Stimulated activated CD4-positive, alpha-beta T cell treated with anti-CD3 and anti-CD28 coated beads, Interleukin-1b, Interleukin-23, amount 100 ng/mL, for 48 hours (primary cell): Measurements from ENCODE around the gene MOBP.

ENCODE experiments used
- DNase-seq: peaks from one replicate; pipeline ENCODE4 v3.0.0-alpha.2; 2020

The MOBP gene

GRCh38 chr3:39501059-39501458 is 33.6 kb downstream of the MOBP start:
- DNase-seq, result no peak

- DNase-seq, result no peak
These were observed 34.7 kb downstream of the MOBP start for GRCh38 chr3:39501968-39502837.

- DNase-seq, result no peak
These were observed 35.3 kb downstream of the MOBP start for GRCh38 chr3:39502838-39503145.

GRCh38 chr3:39505866-39506742 is 38.6 kb downstream of the MOBP start:
- DNase-seq, result no peak

GRCh38 chr3:39506863-39507262 is 39.4 kb downstream of the MOBP start:
- DNase-seq, result no peak

- DNase-seq, result no peak
These were observed 46.4 kb downstream of the MOBP start for GRCh38 chr3:39513791-39514369.

GRCh38 chr3:39515681-39516441 is 48.4 kb downstream of the MOBP start:
- no peak for DNase-seq

- no peak for DNase-seq
These were observed 51.6 kb downstream of the MOBP start for GRCh38 chr3:39519103-39519502.

- no peak for DNase-seq
These were observed 52.2 kb downstream of the MOBP start for GRCh38 chr3:39519554-39520288.

GRCh38 chr3:39521456-39521855 is 54.0 kb downstream of the MOBP start:
- no peak for DNase-seq

- no peak for DNase-seq
These were observed 56.6 kb downstream of the MOBP start for GRCh38 chr3:39524107-39524506.

GRCh38 chr3:39528844-39529243 is 61.4 kb downstream of the MOBP start:
- DNase-seq, result no peak

- DNase-seq, result no peak
These were observed 62.1 kb downstream of the MOBP start for GRCh38 chr3:39529577-39529976.

GRCh38 chr3:39531066-39531465 is 63.6 kb downstream of the MOBP start:
- DNase-seq, result no peak

GRCh38 chr3:39531665-39532064 is 64.2 kb downstream of the MOBP start:
- no peak for DNase-seq

GRCh38 chr3:39532777-39533176 is 65.3 kb downstream of the MOBP start:
- DNase-seq, result no peak

- no peak for DNase-seq
These were observed 65.7 kb downstream of the MOBP start for GRCh38 chr3:39533226-39533625.

GRCh38 chr3:39540162-39540921 is 72.9 kb downstream of the MOBP start:
- DNase-seq, result no peak

- no peak for DNase-seq
These were observed 74.0 kb downstream of the MOBP start for GRCh38 chr3:39541442-39541841.

- DNase-seq, result no peak
These were observed 74.4 kb downstream of the MOBP start for GRCh38 chr3:39541917-39542329.

GRCh38 chr3:39542588-39542988 is 75.1 kb downstream of the MOBP start:
- no peak for DNase-seq
